Heart left ventricle (tissue), 13 donors: Measurements from ENCODE around the gene DPH1.

Experiments used
- POLR2A ChIP-seq, 2 donors: fragments of 450-650 bp; IDR thresholded peaks; one replicate each; pipeline ENCODE4 v1.6.1; 2017; ENCODE audit warnings: antibody characterized with exemption in 2 of 2, mild to moderate bottlenecking in 2 of 2, moderate library complexity in 2 of 2
- TF ChIP-seq, protein P1 (sequence below), 12 donors: fragments of 200-600 bp; sonication (generic) in 4 of 12; IDR thresholded peaks; one replicate each; pipeline versions ENCODE4 v1.5.0 to v1.8.0; 2018 to 2022; ENCODE audit warnings: antibody characterized with exemption in 12 of 12, mild to moderate bottlenecking in 5 of 12
- donor health status: ischemic (EF 13 %, LVEDD 7.1; RV severe dilation, severe dysfunction).
- donor health status: DM: no; HTN: yes; CAD: no.
- donor health status: DM: no; HTN: no; CAD: no.
- donor health status: ischemic (EF 25% LVEDD 6.9; RV normal size, moderate dysfunction).
- donor health status: ischemic (EF 25% LVEDD 5.7; RV mildly dilated, moderate dysfunction).
- donor health status: ischemic (EF 35%, LVEDD 5.7; RV mildly dilated, moderate dysfunction).
- donor health status: nonischemic (EF 11% LVEDD 7.7; RV severe dilation, severe dysfunction).
- donor health status: DM: yes; HTN: yes; CAD: no.
- donor health status: PGD.
- donor health status: ischemic (EF 29% LVEDD 5.4; RV normal size, mild dysfunction).
- donor health status: nonischemic (EF 23%, LVEDD 6.1; RV moderate dilation, normal function).

DNA sequence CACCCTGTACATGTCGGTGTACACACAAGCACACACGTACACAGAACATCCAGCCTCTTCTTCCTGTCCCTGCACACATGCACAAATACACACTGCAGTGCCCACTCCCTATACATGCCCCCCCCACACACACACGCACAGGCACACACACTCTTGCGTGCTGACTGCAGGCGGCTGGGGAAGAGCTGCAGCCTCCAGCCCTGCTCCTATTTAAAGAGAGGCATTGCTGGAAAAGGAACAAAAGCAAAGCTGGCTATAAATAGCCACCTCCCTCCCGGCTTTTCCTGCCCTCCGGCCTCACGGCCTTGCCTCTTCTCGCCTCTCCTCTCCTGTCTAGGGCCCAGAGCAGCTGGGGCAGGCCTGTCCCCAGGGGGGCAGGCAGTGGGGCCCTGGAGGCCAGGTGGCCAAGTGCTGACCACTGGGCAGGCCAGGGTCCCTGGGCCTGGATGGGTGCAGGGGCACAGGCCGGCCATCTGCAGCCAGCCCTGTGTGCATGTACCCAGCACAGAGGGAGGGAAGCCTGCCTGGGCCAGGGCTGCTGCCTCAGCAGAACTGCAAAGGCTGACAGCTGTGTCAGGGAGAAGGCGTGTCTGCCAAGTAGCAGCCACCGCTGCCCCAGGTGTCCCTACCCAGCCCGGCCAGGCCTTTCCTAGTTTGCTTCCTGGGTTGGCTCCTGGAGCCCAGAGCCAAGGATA is 30.2 kb upstream of the DPH1 start:
- TF ChIP-seq, protein P1, sequence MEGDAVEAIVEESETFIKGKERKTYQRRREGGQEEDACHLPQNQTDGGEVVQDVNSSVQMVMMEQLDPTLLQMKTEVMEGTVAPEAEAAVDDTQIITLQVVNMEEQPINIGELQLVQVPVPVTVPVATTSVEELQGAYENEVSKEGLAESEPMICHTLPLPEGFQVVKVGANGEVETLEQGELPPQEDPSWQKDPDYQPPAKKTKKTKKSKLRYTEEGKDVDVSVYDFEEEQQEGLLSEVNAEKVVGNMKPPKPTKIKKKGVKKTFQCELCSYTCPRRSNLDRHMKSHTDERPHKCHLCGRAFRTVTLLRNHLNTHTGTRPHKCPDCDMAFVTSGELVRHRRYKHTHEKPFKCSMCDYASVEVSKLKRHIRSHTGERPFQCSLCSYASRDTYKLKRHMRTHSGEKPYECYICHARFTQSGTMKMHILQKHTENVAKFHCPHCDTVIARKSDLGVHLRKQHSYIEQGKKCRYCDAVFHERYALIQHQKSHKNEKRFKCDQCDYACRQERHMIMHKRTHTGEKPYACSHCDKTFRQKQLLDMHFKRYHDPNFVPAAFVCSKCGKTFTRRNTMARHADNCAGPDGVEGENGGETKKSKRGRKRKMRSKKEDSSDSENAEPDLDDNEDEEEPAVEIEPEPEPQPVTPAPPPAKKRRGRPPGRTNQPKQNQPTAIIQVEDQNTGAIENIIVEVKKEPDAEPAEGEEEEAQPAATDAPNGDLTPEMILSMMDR (IDR thresholded peaks at IDR 0.05): no peak
- no peak for TF ChIP-seq POLR2A (IDR thresholded peaks at IDR 0.05)
